ENCODE measurements around the gene CYFIP2. TPM values are rescaled to one million over a fixed set of nuclear protein-coding genes. Genes with fewer than 3 reads are reported as not detected.

CYFIP2 gene
- total and polyA plus RNA-seq, 10 of the 15 experiments (the other 5 are each of a cell fraction or from before 2014, with no cell fraction given) = 43.4 to 173 (median 96.0) TPM

GRCh38 chr5:157303667-157304327, 37.9 kb downstream of the CYFIP2 start:
- no peaks in the 10 kb centered on the region for H3K9me3 ChIP-seq (replicated peaks; ENCODE audit: control insufficient read depth, insufficient read depth, low read length)
- no peaks in the 10 kb centered on the region for H3K4me1 ChIP-seq (ENCODE audit: control insufficient read depth, insufficient read depth, low read length)
- H3K4me3 ChIP-seq = no peak overlapping the region
- DNase-seq (ENCODE audit: low read depth, low spot score) (no peak), ATAC-seq (no peak; the same call in 1 of the 3 replicates), FAIRE-seq (no peak)
- H3K36me3 ChIP-seq (ENCODE audit: control insufficient read depth in 2 of 2, insufficient read depth in 2 of 2, low read length in 1 of 2) = peaks cover 11 to 35% of the 10 kb centered on the region in 2 experiments
- ChIA-PET POLR2A (interaction anchor here (0.5 kb wide), 1 partner anchor 153 kb away, joined by 3 read pairs; no protein-coding TSS in a partner anchor), CTCF (interaction anchor here (0.6 to 13.9 kb wide), 9 partner anchors 9 to 210 kb away, joined by 3 to 213 read pairs (median 4); no protein-coding TSS in a partner anchor), SMC1A (ENCODE audit: uncharacterized antibody, unreplicated experiment) (interaction anchor here (1.0 to 10.4 kb wide), 4 partner anchors 28 to 51 kb away, joined by 3 to 132 read pairs (median 5); no protein-coding TSS in a partner anchor), RAD21 (ENCODE audit: unreplicated experiment) (interaction anchor here (1.1 to 1.2 kb wide), 2 partner anchors 37 to 50 kb away, joined by 5 to 6 read pairs; no protein-coding TSS in a partner anchor)
- peak in 2 of 3 experiments; percentile 12 to 16; a peak in 1 of 6 replicates for TF ChIP-seq CTCF (IDR thresholded peaks at IDR 0.05 in 2 of 3, conservative IDR thresholded peaks at IDR 0.05 in 1 of 3; ENCODE audit: control insufficient read depth in 2 of 3, extremely low read depth in 1 of 3, insufficient read depth in 1 of 3, low read depth in 3 of 3, low read length in 3 of 3)
- TF ChIP-seq CBX3 (IDR thresholded peaks at IDR 0.05; ENCODE audit: borderline replicate concordance, low read depth) = no peak
- no peak overlapping the region for H3K4me2 ChIP-seq (ENCODE audit: control insufficient read depth, insufficient read depth)
- in situ Hi-C loops (cut with MboI) = no loop called here
- H2AFZ ChIP-seq (ENCODE audit: control insufficient read depth, low read depth, low read length) = no peak overlapping the region
- BruUV-seq (replicated peaks) = no TSS peak
- H3K9ac ChIP-seq (ENCODE audit: control insufficient read depth, insufficient read depth, low read length) = no peak overlapping the region
- no peaks in the 10 kb centered on the region for H3K27me3 ChIP-seq (replicated peaks in 1 of 2; ENCODE audit: control insufficient read depth in 2 of 2, insufficient read depth in 2 of 2, low read length in 1 of 2)
- intact Hi-C loops (cut with micrococcal nuclease; ENCODE audit: unreplicated experiment) = no loop called here
- 96% methylated on average over 8 of the region's 8 CpGs for WGBS (ENCODE audit: insufficient coverage, insufficient replicate concordance, low lambda C conversion rate, missing lambda C conversion rate)
- H3K27ac ChIP-seq (ENCODE audit: control insufficient read depth, insufficient read depth) = no peak overlapping the region
- H3K79me2 ChIP-seq (ENCODE audit: control insufficient read depth, insufficient read depth, low read length) = no peaks in the 10 kb centered on the region
- H4K20me1 ChIP-seq (ENCODE audit: control insufficient read depth, insufficient read depth) = no peaks in the 10 kb centered on the region
